GM19372 (cell line): ENCODE results near the gene CENPE.
A peak's percentile ranks its signal among the peaks of the same experiment; 100 is the strongest.

ENCODE experiments used
- ATAC-seq: cut with Tn5 transposase; IDR thresholded peaks from one replicate; pipeline ENCODE4 v1.9.1; 2021; ENCODE audit warnings: mild to moderate bottlenecking, low read depth, moderate library complexity; ENCODE audit not compliant: unreplicated experiment

Gene CENPE

GRCh38 chr4:103137446-103137827 is 60.7 kb downstream of the CENPE start:
- ATAC-seq = no peak

- no peak for ATAC-seq
These were observed 61.3 kb downstream of the CENPE start for GRCh38 chr4:103136671-103137445.

- ATAC-seq = no peak
These were observed 69.0 kb downstream of the CENPE start for GRCh38 chr4:103129174-103129573.

GRCh38 chr4:103126126-103126525 is 72.0 kb downstream of the CENPE start:
- no peak for ATAC-seq

- ATAC-seq = no peak
These were observed 75.0 kb downstream of the CENPE start for GRCh38 chr4:103123114-103123513.

GRCh38 chr4:103118166-103118565 is 80.0 kb downstream of the CENPE start:
- ATAC-seq = no peak

- ATAC-seq = no peak
These were observed 86.5 kb downstream of the CENPE start for GRCh38 chr4:103111598-103111997.

- ATAC-seq = no peak
These were observed 89.6 kb downstream of the CENPE start for GRCh38 chr4:103108542-103108941.

GRCh38 chr4:103105558-103106356 is 92.4 kb downstream of the CENPE start:
- no peak for ATAC-seq

GRCh38 chr4:103104886-103105285 is 93.3 kb downstream of the CENPE start:
- ATAC-seq = no peak

- no peak for ATAC-seq
These were observed 97.5 kb downstream of the CENPE start for GRCh38 chr4:103100691-103101090.

- ATAC-seq = peak; percentile 97
These were observed 98.3 kb downstream of the CENPE start, which contains the start of gene BDH2 for GRCh38 chr4:103099691-103100392. Gene BDH2, minus strand, starts transcription at chr4:103099834. Its CDS starts 3,580 bp downstream, at chr4:103096254.

GRCh38 chr4:103098756-103099440 is 99.2 kb downstream of the CENPE start:
- ATAC-seq = no peak

GRCh38 chr4:103098341-103098740 is 99.8 kb downstream of the CENPE start:
- no peak for ATAC-seq

- ATAC-seq = no peak
These were observed 101.0 kb downstream of the CENPE start for GRCh38 chr4:103097112-103097511.

- no peak for ATAC-seq
These were observed 103.1 kb downstream of the CENPE start for GRCh38 chr4:103095080-103095479.

GRCh38 chr4:103092245-103092644 is 105.9 kb downstream of the CENPE start:
- no peak for ATAC-seq

- peak; percentile 81 for ATAC-seq
These were observed 106.4 kb downstream of the CENPE start for GRCh38 chr4:103091601-103092223.

- ATAC-seq = no peak
These were observed 108.7 kb downstream of the CENPE start for GRCh38 chr4:103089481-103089880.

GRCh38 chr4:103086551-103086950 is 111.6 kb downstream of the CENPE start:
- no peak for ATAC-seq
